A673 (cell line): ENCODE measurements around the gene IL1RAPL2. TPM values are rescaled to one million over a fixed set of nuclear protein-coding genes. Genes with fewer than 3 reads are reported as not detected.

Source experiments
- BruUV-seq: library from RNA; stranded (reverse); fragments of 400-500 nt; replicated peaks from 2 replicates; lab custom pipeline; 2021; lab: Mats Ljungman, UMichigan
- CTCF ChIA-PET: fragments of 300-600 bp; sonication (Branson Sonifier 250); formaldehyde crosslinking; loops from one replicate; lab custom pipeline; 2022; ENCODE audit warnings: antibody characterized with exemption; lab: Charles Lee
- POLR2A ChIA-PET: fragments of 300-600 bp; sonication (Branson Sonifier 250); formaldehyde crosslinking; loops from one replicate; lab custom pipeline; 2022; ENCODE audit warnings: antibody characterized with exemption; ENCODE audit not compliant: low non-redundant PET; lab: Charles Lee
- DNase-seq: peaks from one replicate; pipeline ENCODE4 v3.0.0-alpha.2; 2015; ENCODE audit warnings: low spot score
- H3K27ac ChIP-seq: fragments of 200-600 bp; sonication (generic); 2 replicates; pipeline ENCODE4 v1.5.1; 2016; ENCODE audit warnings: mixed run types, low read depth, mild to moderate bottlenecking, mixed read lengths, antibody characterized with exemption, low read length; ENCODE audit not compliant: poor library complexity, severe bottlenecking
- H3K27me3 ChIP-seq: fragments of 200-600 bp; sonication (generic); replicated peaks from 2 replicates; pipeline ENCODE4 v1.6.1; 2017; ENCODE audit warnings: mixed run types, low read depth, mild to moderate bottlenecking, mixed read lengths, antibody characterized with exemption, low read length; ENCODE audit not compliant: insufficient read depth, poor library complexity
- H3K36me3 ChIP-seq: fragments of 200-600 bp; sonication (generic); 2 replicates; pipeline ENCODE4 v1.6.1; 2016; ENCODE audit warnings: mixed run types, mild to moderate bottlenecking, mixed read lengths, antibody characterized with exemption, low read length; ENCODE audit not compliant: insufficient read depth, poor library complexity, severe bottlenecking
- H3K4me1 ChIP-seq: fragments of 200-600 bp; sonication (generic); 2 replicates; pipeline ENCODE4 v1.6.1; 2017; ENCODE audit warnings: mixed run types, mild to moderate bottlenecking, mixed read lengths, antibody characterized with exemption, low read length; ENCODE audit not compliant: insufficient read depth, poor library complexity, severe bottlenecking
- H3K4me3 ChIP-seq: fragments of 200-600 bp; sonication (generic); 2 replicates; pipeline ENCODE4 v1.5.1; 2016; ENCODE audit warnings: low read depth, mixed run types, mild to moderate bottlenecking, mixed read lengths, low read length; ENCODE audit not compliant: poor library complexity, severe bottlenecking
- H3K9me3 ChIP-seq: fragments of 200-600 bp; sonication (generic); 2 replicates; pipeline ENCODE4 v1.6.1; 2016; ENCODE audit warnings: mixed run types, low read depth, mild to moderate bottlenecking, mixed read lengths, antibody characterized with exemption, low read length; ENCODE audit not compliant: poor library complexity, severe bottlenecking
- EZH2 ChIP-seq: fragments of 200-600 bp; sonication (generic); IDR thresholded peaks from 2 replicates; pipeline ENCODE4 v1.6.1; 2017; ENCODE audit warnings: borderline replicate concordance, low read depth, mild to moderate bottlenecking, mixed read lengths, antibody characterized with exemption, low read length; ENCODE audit not compliant: poor library complexity, severe bottlenecking
- intact Hi-C: fragments of 100-400 bp; cut with micrococcal nuclease; formaldehyde crosslinking; loops from one replicate; pipeline ENCODE4 v1.10.0; 2022; ENCODE audit not compliant: unreplicated experiment
- total RNA-seq: library from RNA; stranded (reverse); gene quantifications from 2 replicates; pipeline ENCODE4 v1.2.3, GENCODE V29; 2021
- TF ChIP-seq, protein P1 (sequence below): fragments of 300-800, 200-600 bp; sonication (generic); conservative IDR thresholded peaks from 2 replicates; pipeline ENCODE4 v1.5.1; 2017; ENCODE audit warnings: low read depth, mild to moderate bottlenecking, antibody characterized with exemption, low read length, moderate library complexity, mixed read lengths

The IL1RAPL2 gene
- total RNA-seq, 1 experiment from 2014 or later, result not detected

DNA sequence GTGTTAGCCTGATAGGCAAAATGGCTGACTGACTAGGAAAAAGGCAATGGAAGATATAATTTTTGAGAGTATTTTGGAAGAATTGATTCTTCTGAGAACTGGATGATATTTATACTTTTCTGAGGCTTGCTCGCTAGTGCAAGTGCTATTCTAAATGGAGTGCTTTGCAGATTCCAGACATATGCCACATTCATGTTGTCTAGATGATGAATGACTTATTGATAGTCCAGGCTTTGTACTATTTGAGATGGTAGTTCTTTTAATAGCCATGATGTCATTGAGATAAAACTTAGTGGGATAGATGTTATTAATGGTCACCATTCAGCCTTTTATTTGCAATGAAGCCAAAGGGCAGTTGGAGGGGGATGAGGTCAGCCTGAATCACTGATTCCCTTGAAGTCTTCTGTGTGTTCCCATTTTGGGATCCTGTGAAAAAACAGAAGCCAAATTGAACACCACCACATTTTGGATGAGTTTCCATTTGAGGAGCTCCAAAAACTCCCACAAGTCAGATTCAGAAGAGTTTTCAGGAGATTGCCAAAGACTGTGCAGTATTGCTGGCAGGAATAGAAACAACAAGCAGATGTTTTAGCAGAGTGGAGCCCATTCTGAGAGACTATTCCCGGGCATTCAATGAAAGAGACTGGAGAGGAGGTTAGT is 184.1 kb downstream of the IL1RAPL2 start:
- TF ChIP-seq, protein P1, sequence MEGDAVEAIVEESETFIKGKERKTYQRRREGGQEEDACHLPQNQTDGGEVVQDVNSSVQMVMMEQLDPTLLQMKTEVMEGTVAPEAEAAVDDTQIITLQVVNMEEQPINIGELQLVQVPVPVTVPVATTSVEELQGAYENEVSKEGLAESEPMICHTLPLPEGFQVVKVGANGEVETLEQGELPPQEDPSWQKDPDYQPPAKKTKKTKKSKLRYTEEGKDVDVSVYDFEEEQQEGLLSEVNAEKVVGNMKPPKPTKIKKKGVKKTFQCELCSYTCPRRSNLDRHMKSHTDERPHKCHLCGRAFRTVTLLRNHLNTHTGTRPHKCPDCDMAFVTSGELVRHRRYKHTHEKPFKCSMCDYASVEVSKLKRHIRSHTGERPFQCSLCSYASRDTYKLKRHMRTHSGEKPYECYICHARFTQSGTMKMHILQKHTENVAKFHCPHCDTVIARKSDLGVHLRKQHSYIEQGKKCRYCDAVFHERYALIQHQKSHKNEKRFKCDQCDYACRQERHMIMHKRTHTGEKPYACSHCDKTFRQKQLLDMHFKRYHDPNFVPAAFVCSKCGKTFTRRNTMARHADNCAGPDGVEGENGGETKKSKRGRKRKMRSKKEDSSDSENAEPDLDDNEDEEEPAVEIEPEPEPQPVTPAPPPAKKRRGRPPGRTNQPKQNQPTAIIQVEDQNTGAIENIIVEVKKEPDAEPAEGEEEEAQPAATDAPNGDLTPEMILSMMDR, result no peak
- TF ChIP-seq EZH2, result no peak
- ChIA-PET POLR2A (no interaction called here), CTCF (no interaction called here)
- Histone ChIP-seq H3K27me3 (no peaks in the 10 kb centered on the region), H3K27ac (no peak overlapping the region), H3K4me1 (no peaks in the 10 kb centered on the region), H3K4me3 (no peak overlapping the region), H3K36me3 (no peaks in the 10 kb centered on the region), H3K9me3 (no peaks in the 10 kb centered on the region)
- intact Hi-C loops, result no loop called here
- BruUV-seq, result no TSS peak
- DNase-seq, result no peak

DNA sequence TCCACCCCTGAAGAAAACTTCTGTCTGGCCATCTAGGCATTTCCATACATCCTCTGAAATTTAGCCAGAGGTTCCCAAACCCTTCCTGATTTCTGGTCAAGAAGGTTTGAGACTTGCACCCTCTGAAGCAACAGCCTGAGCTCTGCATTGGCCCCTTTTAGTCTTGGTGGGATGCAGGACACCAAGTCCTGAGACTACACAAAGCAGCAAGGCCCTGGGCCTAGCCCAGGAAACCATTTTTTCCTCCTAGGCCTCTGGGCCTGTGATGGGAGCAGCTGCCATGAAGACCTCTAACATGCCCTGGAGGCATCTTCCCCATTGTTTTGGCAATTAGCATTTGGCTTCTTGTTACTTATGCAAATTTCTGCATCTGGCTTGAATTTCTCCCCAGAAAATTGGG is 196.6 kb downstream of the IL1RAPL2 start:
- Histone ChIP-seq H3K4me1 (no peaks in the 10 kb centered on the region), H3K9me3 (no peaks in the 10 kb centered on the region), H3K4me3 (no peak overlapping the region), H3K27ac (no peak overlapping the region), H3K36me3 (no peaks in the 10 kb centered on the region), H3K27me3 (no peaks in the 10 kb centered on the region)
- DNase-seq, result no peak
- no TSS peak for BruUV-seq
- CTCF ChIA-PET, result no interaction called here
- TF ChIP-seq EZH2, result no peak
- TF ChIP-seq, protein P1, result no peak
- intact Hi-C loops, result no loop called here
- POLR2A ChIA-PET, result no interaction called here

DNA sequence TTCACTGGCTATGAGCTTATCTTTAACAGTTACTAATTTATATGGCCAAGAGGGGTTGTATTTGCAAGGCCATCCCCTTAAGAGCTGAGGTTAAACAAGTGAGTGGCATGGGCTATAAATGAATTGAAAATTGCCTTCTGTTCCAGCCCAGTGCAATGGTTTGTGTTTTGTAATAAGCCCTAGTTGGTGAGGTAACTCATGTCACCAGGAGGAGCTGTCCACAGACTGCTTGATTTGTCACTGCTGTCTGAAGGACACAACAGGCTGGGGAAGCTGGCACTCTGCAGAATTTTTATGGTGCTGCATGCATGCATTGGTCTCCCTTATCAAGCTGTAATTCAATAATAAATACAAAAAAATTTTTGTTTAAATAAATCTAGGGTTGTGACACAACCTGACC is 223.8 kb downstream of the IL1RAPL2 start:
- TF ChIP-seq, protein P1, result no peak
- no peak for TF ChIP-seq EZH2
- ChIA-PET CTCF (no interaction called here), POLR2A (no interaction called here)
- H3K4me1 ChIP-seq, result no peaks in the 10 kb centered on the region
- DNase-seq, result no peak
- intact Hi-C loops, result no loop called here
- H3K9me3 ChIP-seq, result no peaks in the 10 kb centered on the region
- H3K4me3 ChIP-seq, result no peak overlapping the region
- H3K36me3 ChIP-seq, result no peaks in the 10 kb centered on the region
- H3K27ac ChIP-seq, result no peak overlapping the region
- BruUV-seq, result no TSS peak
- no peaks in the 10 kb centered on the region for H3K27me3 ChIP-seq
